HG03442 (cell line): ENCODE measurements around the gene RPS6KA1.
"Not testable (repeated sequence)": the region's sequence is repeated elsewhere in the genome, so short reads cannot be mapped to it uniquely, and the experiment has no call there.

ENCODE experiments used
- ATAC-seq: cut with Tn5 transposase; IDR thresholded peaks from one replicate; pipeline ENCODE4 v1.9.1; 2021; ENCODE audit warnings: mild to moderate bottlenecking, moderate library complexity; ENCODE audit not compliant: unreplicated experiment

The RPS6KA1 gene

DNA sequence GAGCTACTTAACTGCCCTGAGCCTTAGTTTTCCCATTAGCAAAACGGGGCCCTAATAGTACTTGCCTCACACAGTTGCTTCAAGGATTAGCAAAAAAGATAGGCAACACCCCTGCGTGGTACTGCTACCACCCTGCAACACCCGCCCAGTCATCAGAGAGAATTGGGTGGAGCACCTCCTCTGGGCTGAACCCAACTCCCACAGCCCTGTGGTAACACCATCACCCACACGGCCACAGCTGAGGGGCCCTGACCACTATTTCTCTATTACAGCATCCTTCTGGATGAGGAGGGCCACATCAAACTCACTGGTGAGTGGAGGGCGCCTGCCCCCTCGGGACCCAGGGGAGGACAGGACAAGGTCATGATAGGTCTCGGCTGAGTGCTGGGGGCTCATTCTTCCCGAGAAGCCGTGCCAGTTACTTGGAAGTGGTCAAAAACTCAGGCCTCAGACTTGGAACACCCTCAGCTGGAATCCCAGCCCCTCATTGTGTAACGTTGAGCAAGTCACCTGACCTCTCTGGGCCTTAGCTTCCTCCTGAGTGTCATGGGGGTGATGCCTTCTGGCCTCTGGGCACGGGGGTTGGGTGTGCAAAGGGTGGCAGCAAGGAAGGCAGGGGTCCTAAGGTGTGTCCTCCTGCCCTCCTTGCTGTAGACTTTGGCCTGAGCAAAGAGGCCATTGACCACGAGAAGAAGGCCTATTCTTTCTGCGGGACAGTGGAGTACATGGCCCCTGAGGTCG is 24.6 kb downstream of the RPS6KA1 start:
- no peak for ATAC-seq

DNA sequence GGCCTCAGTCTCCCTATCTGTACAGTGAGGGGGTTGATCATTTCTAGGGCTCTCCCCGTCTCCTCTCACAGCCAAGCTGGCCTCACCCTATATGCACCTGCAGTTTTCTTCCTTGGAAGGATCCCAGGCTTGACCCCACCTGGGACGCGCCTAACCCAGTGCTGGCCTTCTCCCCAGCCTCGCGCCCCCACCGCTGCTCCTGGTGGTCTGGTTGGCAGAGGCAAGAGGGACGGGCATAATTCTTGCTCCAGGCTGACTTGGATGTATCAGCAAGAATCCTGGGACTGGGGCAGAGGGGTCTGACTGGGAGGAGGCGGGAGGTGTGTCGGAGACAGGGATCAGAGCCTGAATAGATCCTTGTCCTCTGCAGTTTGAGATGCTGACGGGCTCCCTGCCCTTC is 25.2 kb downstream of the RPS6KA1 start:
- ATAC-seq = no peak

DNA sequence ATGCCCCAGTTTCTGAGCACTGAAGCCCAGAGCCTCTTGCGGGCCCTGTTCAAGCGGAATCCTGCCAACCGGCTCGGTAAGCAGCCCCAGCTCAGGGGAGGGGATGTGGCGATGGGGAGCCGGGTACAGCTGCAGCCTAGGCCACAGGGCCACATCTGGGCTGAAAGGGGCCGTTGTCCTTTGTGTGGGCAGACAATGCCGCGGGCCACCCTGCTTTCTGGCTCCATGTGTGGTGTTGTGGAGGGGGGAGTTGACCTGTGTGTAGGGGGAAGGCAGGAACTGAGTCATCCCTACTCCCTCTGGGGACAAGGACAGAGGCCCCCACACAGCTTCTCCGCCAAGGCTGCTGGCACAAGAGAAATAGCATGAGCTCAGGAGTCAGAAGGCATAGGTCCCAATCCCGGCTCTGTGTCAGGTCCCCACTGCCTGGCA is 26.0 kb downstream of the RPS6KA1 start:
- no peak for ATAC-seq

DNA sequence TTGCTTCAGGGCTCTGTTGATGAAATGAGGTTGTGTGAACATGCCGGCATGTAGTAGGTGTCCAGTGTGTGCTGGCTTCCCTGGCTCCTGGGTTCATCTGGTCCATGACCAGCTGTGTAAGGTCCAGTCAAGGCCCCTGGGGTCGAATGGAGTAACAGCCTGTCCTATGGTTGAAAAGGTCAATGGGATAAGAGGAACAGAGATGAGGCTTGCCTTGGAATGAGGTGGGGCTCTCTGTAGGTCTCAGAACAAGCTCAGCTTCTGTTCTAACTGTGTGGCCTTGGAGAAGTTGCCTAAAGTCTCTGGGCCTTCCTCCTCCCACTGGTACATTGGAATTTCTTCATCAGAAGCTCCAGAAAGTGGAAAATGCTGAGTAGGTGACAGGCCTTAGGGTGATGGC is 26.6 kb downstream of the RPS6KA1 start:
- no peak for ATAC-seq

DNA sequence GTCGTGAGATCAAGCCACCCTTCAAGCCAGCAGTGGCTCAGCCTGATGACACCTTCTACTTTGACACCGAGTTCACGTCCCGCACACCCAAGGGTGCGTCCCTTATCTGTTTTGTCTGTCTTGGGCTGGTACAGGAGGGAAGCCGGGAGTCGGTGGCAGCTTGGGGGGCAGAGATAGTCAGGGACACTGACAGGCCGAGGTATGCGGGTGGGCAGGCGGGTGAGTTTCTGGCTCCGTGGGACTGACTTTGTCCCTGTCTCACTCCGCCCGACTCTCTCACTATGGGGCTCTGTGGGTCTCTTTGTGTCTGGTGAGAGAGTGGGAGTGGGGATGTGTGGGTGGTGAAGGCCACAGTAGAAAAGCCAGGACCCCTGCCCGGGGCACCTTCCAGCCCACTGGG is 27.4 kb downstream of the RPS6KA1 start:
- no peak for ATAC-seq

DNA sequence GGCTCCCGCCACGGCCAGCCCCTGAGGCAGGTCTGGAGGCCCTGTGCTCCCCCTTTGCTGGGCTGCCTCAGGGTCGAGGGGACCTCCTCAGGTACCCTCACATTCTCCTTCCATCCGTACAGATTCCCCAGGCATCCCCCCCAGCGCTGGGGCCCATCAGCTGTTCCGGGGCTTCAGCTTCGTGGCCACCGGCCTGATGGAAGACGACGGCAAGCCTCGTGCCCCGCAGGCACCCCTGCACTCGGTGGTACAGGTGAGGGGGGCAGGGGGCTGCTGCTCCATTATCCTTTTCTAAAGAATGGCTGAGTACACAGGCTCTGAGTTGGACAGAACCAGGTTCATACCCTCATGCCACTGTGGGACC is 29.1 kb downstream of the RPS6KA1 start:
- ATAC-seq = no peak

DNA sequence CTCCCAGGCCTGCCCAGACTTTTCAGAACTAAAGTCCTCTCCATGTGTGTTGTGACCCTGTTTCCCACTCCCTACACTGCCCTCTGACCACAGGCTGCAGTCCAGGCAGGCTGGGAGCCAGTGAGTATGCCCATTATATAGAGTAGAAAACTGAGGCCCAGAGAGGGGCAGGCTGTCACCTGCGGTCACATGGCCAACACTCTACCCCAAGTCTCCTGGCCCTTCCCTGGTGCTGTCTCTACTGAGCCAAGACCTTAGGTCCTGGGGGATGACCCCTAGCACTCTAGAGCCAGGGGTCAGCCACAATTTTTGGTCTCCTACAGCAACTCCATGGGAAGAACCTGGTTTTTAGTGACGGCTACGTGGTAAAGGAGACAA is 30.8 kb downstream of the RPS6KA1 start:
- no peak for ATAC-seq

DNA sequence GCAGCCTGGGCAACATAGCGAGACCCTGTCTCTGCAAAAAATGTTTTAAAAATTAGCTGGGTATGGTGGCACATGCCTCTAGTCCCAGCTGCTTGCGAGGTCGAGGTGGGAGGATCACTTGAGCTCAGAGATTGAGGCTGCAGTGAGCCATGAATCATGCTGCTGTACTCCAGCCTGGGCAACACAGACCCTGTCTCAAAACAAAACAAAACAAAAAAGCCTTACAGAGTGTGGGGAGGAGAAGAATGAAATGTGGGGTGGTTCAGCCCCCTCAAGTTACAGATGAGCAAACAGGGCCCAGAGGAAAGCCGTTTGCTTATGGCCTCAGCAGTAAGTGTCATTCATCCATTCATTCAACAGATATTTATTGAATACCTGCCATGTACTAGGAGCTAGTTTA is 40.7 kb downstream of the RPS6KA1 start:
- ATAC-seq = no peak

DNA sequence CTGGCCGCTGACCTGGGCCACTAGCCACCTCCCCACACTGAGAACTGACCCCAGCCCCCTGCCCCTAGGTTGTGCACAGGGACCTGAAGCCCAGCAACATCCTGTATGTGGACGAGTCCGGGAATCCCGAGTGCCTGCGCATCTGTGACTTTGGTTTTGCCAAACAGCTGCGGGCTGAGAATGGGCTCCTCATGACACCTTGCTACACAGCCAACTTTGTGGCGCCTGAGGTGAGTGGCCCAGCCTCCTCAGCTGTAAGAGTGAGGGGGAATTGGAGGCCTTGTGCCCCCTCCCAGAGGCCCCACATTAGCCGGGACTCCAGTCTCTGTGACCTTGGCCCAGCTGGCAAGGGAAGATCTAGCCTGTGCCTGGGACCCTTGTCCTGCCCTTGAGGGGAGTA is 41.8 kb downstream of the RPS6KA1 start:
- ATAC-seq = no peak

DNA sequence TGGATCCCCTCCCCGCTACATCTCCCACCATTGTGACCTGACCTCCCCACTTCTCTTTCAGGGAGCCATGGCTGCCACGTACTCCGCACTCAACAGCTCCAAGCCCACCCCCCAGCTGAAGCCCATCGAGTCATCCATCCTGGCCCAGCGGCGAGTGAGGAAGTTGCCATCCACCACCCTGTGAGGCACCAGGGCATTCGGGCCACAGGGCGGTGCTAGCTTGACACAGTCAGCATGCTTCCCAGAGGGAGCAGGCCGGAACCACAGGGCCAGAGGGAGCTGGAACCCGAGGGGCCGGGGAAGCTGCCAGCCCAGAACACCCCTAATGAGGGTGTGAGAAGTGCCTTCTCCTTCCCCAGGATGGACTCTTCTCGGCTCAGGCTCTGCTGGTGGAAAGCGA is 44.5 kb downstream of the RPS6KA1 start:
- ATAC-seq = no peak

DNA sequence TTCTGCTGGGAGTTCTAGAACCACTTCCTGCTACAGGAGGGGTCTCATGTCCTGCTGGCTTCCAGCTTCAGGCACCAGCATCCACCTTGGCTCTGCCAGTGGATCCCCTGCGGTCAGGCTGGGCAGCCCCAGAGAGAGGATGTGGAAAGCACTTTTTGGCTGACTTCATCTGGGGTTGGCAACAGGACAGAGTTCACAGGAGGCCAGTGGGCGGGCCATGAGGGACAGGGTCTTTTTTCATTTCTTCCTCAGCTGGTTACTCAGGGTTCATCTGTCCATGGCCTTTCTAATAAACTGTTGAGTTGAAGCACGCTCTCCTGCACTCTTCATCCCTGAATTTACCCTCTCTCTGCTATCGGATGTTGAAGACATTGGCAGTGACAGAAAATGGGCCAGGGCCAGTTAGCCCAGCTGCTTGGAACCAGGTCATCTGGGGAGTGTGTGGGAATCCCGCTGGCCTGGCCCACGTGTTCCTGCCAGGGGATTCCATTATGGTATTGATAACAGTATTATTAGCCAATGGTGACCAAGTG is 45.2 kb downstream of the RPS6KA1 start:
- no peak for ATAC-seq

DNA sequence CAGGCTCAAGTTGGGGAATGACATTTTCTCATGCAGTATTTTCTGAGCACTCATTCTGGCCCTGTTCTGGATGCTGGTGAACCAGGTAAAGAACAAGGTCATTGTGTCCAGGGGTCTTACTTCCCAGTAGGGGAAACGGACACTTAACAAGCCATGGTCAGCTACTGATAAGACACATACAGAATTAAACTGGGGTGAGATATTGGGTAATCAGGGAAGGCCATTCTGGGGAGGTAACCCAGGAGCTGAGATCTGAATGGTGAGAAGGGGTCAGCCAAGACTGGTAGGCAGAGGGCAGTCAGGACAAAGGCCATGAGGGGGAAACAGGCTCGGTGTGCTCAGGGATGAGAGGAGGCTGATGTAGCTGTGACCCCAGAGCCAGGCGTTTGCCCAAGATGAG is 45.8 kb downstream of the RPS6KA1 start:
- ATAC-seq = no peak

DNA sequence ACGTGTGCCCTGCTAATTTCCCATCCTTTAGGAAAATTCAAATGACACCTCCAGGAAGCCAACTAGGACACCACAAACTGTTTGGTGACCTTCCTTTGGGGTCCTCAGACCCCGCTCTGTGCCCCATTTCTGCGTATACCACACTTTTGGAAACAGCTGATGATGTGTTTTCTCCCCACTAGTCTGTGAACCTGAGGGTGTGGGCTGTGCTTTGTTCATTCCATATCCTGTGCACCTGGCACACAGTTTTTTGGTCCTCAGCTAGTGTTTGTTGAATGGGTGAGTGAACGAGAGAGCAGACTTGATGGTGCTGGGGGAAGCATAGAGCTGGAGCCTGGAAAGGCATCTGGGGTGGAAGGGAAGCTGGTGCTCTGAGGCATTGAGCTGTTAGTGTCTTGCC is 48.6 kb downstream of the RPS6KA1 start:
- no peak for ATAC-seq

DNA sequence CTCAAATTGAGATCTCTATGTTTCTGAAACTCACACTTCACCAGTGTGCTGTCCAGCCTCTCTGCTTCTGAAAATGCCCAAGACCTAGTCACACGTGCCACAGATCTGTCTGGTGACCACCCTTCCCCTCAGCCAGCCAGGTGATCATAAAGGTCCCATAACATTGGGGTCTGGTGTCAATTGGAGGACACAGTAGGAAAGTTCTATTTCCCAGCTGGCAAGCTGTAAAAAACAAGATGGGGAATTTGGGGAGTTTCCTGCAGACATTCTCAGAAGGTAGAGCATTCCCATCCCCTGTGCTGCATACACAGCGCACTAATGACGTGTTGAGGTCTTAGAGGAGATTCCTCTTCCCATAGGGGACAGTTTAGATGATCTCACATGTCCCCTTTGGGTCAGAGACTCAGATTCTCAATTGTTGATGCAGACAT is 50.1 kb downstream of the RPS6KA1 start:
- no peak for ATAC-seq

DNA sequence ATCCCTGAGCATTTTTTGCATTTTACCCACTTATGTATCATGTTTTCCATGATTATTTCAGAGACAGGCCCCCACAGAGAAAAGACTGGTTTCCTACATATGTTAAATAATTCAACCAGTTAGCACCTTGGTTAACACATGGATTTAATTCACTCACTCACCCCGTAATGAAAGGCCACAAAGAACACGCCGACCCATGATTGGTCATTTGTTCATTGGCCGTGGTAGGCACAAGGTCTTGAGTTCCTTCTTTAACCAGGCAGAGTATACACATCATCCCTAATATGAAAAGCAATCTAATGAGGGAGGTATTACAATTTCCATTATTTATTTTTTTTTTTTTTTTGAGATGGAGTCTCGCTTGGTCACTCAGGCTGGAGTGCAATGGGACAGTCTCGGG is 50.6 kb downstream of the RPS6KA1 start:
- ATAC-seq = no peak

DNA sequence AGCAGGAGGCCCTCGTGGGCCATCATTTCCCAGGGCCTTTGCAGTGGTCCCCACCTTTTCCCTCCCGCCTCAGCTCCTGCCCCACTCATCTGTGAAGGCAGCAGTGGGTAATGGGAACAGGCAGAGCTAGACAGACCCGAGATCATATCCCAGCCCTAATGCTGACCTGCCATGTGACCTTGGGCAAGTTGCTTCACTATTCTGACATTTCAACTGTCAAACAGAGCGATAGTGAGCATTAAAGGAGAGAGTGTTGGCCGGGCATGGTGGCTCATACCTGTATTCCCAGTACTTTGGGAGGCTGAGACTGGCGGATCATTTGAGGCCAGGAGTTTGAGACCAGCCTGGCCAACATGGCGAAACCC is 51.7 kb downstream of the RPS6KA1 start:
- ATAC-seq = no peak

DNA sequence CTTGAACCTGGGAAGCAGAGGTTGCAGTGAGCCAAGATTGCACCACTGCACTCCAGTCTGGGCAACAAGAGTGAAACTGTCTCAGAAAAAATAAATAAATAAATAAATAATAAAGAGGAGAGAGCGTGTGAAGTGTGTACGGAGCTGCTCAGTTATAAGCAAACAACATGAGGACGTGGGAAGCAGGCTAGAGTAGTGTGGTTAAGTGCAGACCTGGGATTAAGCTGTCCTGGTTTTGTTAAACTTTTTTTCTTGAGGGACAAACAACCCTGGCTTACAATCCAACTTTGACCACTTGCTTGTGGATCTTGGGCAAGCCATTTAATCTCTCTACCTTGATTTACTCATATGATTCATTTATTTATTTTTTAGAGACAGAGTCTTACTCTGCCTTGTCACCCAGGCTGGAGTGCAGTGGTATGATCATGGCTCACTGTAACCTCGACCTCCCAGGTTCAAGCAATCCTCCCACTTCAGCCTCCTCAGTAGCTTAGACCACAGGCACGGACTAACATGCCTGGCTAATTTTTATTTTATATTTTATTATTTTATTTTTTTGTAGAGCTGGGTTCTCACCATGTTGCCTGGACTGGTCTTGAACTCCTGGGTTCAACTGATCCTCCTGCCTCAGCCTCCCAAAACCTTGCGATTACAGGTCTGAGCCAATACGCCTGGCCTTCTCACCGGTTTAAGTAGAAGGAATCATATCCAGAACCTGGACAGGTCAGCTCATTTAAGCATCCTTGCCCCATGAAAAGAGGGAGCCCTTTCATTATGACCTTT is 52.7 kb downstream of the RPS6KA1 start:
- ATAC-seq = no peak

DNA sequence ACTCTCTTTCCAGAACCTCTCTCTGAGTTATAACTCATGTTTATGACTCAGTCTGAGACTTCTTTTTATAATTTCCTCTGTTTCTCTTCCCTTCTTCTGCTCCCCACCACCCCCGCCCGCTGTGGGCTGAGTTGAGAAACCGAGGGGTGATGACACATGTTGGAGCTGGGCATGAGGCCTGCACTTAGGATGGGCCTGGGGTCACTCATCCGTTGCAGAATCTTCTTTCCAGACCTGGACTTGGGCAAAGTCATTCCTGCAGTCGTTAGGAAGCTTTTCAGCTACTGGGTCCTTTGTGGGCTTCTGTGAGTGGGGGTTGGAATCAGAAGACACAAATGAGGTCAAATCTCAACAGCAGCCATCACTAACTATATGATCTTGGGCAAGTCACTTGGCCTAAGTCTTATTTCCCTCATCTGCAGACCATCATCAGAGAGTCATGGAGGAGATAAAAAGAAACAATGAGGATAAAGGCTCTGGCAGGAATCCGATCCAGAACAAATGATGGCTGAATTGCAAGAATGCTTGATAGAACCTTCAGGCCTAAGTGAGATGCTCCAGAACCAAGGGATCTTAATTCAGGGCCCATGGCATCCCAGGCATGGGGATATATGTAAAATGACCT is 53.4 kb downstream of the RPS6KA1 start:
- ATAC-seq = no peak

DNA sequence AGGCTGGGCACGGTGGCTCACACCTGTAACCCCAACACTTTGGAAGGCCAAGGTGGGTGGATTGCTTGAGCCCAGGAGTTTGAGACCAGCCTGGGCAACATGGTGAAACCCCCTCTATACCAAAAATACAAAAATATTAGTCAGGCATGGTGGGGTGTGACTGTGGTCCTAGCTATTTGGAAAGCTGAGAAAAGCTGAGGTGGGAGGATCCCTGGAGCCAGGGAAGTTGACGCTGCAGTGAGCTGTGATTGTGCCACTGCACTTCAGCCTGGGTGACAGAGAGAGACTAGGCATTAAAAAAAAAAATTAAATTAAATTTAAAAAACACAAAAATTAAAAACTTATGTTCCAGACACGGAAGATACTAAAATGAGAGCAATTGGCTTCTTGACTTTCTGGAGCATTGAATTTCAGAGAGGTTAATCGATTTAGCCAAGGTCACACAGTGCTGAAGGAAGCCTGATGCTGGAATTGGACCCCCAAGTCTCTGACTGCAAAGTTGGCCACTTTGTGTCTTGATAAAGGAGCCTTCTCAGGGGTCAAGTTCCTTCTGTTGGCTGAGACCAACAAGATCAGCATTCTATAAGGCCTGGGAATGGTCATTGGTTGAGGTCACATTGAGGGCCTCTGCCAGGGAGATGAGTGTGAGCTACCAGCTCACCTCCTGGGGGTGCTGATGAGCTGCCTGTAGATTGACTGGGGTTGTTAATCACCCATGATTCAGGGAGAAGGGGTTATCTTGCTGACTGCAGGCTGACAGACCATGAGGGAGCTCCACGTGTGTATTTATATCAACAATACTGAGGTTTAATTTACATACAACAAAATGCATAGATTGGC is 54.3 kb downstream of the RPS6KA1 start:
- no peak for ATAC-seq

DNA sequence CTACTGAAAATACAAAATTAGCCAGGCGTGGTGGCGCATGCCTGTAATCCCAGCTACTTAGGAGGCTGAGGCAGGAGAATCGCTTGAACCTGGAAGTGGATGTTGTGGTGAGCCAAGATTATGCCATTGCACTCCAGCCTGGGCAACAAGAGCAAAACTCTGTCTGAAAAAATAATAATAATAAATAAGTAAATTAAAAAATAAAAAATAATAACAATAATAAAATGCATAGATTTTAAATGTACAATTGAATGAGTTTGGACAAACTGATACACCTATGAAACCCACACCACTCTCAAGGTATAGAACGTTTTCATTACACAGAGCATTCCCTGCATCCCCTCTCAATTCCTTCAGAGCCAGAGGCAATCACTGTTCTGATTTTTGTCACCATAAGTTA is 55.0 kb downstream of the RPS6KA1 start:
- ATAC-seq = not testable (repeated sequence)

DNA sequence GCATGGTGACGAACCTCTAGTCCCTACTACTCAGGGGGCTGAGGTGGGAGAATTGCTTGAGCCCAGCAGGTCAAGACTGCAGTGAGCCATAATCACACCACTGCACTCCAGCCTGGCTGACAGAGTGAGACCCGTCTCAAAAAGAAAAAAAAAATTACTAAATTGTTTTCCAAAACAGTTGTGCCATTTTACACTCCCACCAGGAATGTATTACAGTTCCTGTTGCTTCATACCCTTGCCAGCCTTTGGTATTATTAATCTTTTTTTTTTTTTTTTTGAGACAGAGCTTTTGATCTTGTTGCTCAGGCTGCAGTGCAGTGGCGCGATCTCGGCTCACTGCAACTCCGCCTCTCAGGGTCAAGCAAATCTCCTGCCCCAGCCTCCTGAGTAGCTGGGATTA is 55.9 kb downstream of the RPS6KA1 start:
- ATAC-seq = no peak
